HEK293 (cell line): ENCODE results near the gene BCAS3.

ENCODE experiments used
- KLF16 ChIP-seq: fragments of 450-650 bp; formaldehyde crosslinking; IDR thresholded peaks from 2 replicates; pipeline ENCODE4 v1.5.1; 2017; ENCODE audit warnings: missing biosample characterization, missing genetic modification characterization
- YY1 ChIP-seq: fragments of 450-650 bp; formaldehyde crosslinking; IDR thresholded peaks from 2 replicates; pipeline ENCODE4 v1.5.1; 2018; ENCODE audit warnings: missing biosample characterization, missing genetic modification characterization
- ZBTB20 ChIP-seq: fragments of 450-650 bp; formaldehyde crosslinking; IDR thresholded peaks from 2 replicates; pipeline ENCODE4 v1.5.1; 2016; ENCODE audit warnings: missing biosample characterization, missing genetic modification characterization
- ZNF138 ChIP-seq: fragments of 450-650 bp; formaldehyde crosslinking; IDR thresholded peaks from 2 replicates; pipeline ENCODE4 v1.5.1; 2016; ENCODE audit warnings: missing biosample characterization, missing genetic modification characterization, borderline replicate concordance
- ZNF24 ChIP-seq: fragments of 450-650 bp; formaldehyde crosslinking; IDR thresholded peaks from 2 replicates; pipeline ENCODE4 v1.5.1; 2016; ENCODE audit warnings: missing biosample characterization, missing genetic modification characterization
- ZNF274 ChIP-seq, 2 experiments: fragments of 200-500 bp in 1 of 2; fragments of 450-650 bp in 1 of 2; sonication (Bioruptor generic) in 1 of 2; formaldehyde crosslinking in 1 of 2; IDR thresholded peaks; 2 replicates each; pipeline versions ENCODE4 v1.5.1 to v1.6.1; 2014 to 2016; ENCODE audit warnings: borderline replicate concordance in 1 of 2, inconsistent platforms in 1 of 2, low read length in 1 of 2, missing biosample characterization in 1 of 2, missing genetic modification characterization in 1 of 2
- TF ChIP-seq, protein P1 (sequence below): fragments of 450-650 bp; formaldehyde crosslinking; IDR thresholded peaks from 2 replicates; pipeline ENCODE4 v1.5.1; 2016; ENCODE audit warnings: missing biosample characterization, missing genetic modification characterization
- TF ChIP-seq, protein P2 (sequence below): fragments of 450-650 bp; formaldehyde crosslinking; IDR thresholded peaks from 2 replicates; pipeline ENCODE4 v1.5.0; 2017; ENCODE audit warnings: missing biosample characterization, missing genetic modification characterization, borderline replicate concordance
- TF ChIP-seq, protein P3 (sequence below): fragments of 450-650 bp; formaldehyde crosslinking; IDR thresholded peaks from 2 replicates; pipeline ENCODE4 v1.5.1; 2016; ENCODE audit warnings: missing biosample characterization, missing genetic modification characterization

DNA sequence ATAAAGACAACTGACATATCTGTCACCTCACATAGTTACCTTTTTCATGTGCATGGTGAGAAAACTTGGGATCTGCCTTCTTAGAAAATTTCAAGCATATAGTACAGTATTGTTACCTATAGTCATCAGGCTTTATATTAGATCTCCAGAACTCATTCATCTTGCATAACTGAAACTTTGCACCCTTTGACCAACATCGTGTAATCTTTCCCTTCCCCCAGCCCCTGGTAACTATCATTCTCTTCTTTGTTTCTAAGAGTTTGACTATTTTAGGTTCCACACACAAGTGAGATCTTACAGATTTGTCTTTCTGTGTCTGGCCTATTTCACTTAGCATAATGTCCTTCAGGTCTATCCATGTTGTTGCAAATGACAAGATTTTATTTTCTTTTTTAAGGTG lies 751.6 kb downstream of the BCAS3 start:
- no peak for TF ChIP-seq ZNF24 (tag by site-specific recombination)
- TF ChIP-seq, protein P1, sequence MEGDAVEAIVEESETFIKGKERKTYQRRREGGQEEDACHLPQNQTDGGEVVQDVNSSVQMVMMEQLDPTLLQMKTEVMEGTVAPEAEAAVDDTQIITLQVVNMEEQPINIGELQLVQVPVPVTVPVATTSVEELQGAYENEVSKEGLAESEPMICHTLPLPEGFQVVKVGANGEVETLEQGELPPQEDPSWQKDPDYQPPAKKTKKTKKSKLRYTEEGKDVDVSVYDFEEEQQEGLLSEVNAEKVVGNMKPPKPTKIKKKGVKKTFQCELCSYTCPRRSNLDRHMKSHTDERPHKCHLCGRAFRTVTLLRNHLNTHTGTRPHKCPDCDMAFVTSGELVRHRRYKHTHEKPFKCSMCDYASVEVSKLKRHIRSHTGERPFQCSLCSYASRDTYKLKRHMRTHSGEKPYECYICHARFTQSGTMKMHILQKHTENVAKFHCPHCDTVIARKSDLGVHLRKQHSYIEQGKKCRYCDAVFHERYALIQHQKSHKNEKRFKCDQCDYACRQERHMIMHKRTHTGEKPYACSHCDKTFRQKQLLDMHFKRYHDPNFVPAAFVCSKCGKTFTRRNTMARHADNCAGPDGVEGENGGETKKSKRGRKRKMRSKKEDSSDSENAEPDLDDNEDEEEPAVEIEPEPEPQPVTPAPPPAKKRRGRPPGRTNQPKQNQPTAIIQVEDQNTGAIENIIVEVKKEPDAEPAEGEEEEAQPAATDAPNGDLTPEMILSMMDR (tag by site-specific recombination): no peak
- no peak for TF ChIP-seq KLF16 (tag by site-specific recombination)
- no peak for TF ChIP-seq ZNF138
- no peak for TF ChIP-seq YY1
- TF ChIP-seq ZNF274 (IDR thresholded peaks at IDR 0.05; ENCODE audit: low read length): no peak
- no peak for TF ChIP-seq ZNF274 (tag by site-specific recombination; IDR thresholded peaks at IDR 0.05; ENCODE audit: borderline replicate concordance)
- TF ChIP-seq, protein P2, sequence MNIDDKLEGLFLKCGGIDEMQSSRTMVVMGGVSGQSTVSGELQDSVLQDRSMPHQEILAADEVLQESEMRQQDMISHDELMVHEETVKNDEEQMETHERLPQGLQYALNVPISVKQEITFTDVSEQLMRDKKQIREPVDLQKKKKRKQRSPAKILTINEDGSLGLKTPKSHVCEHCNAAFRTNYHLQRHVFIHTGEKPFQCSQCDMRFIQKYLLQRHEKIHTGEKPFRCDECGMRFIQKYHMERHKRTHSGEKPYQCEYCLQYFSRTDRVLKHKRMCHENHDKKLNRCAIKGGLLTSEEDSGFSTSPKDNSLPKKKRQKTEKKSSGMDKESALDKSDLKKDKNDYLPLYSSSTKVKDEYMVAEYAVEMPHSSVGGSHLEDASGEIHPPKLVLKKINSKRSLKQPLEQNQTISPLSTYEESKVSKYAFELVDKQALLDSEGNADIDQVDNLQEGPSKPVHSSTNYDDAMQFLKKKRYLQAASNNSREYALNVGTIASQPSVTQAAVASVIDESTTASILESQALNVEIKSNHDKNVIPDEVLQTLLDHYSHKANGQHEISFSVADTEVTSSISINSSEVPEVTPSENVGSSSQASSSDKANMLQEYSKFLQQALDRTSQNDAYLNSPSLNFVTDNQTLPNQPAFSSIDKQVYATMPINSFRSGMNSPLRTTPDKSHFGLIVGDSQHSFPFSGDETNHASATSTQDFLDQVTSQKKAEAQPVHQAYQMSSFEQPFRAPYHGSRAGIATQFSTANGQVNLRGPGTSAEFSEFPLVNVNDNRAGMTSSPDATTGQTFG (tag by site-specific recombination): no peak
- TF ChIP-seq ZBTB20: no peak
- TF ChIP-seq, protein P3, sequence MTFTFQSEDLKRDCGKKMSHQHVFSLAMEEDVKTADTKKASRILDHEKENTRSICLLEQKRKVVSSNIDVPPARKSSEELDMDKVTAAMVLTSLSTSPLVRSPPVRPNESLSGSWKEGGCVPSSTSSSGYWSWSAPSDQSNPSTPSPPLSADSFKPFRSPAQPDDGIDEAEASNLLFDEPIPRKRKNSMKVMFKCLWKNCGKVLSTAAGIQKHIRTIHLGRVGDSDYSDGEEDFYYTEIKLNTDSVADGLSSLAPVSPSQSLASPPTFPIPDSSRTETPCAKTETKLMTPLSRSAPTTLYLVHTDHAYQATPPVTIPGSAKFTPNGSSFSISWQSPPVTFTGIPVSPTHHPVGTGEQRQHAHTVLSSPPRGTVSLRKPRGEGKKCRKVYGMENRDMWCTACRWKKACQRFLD: no peak
